ENCODE results near the gene ATF5. TPM values are rescaled to one million over a fixed set of nuclear protein-coding genes. Genes with fewer than 3 reads are reported as not detected.
A peak's percentile ranks its signal among the peaks of the same experiment; 100 is the strongest.

Gene ATF5
- total and polyA plus RNA-seq, 2 donors (not counting 1 experiment from before 2014, with no cell fraction given): 9.0 to 37.6 TPM

DNA sequence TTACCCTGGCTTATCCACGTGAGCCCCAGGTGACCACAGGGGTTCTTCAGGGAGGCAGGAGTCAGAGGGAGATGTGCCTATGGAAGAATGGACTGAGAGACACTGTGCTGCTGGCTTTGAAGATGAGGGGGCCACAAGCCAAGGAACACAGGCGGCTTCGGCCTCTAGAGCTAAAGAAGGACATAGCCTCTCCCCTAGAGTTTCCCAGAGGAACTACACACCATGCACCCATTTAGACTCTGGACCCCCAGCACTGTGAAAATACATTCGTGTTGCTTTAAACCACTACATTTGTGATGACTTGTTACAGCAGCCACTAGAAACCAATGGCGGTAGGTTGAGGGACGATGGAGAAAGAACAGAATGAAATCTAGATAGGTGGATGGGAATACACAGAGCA, 13.7 kb upstream of the ATF5 start:
- H4K20me1 ChIP-seq (ENCODE audit: control insufficient read depth, insufficient read depth, low read length, poor library complexity, severe bottlenecking): peaks cover 43% of the 10 kb centered on the region
- intact Hi-C loops (cut with micrococcal nuclease): no loop called here
- H3K27ac ChIP-seq (ENCODE audit: low read length in 2 of 2): no peak overlapping the region
- no peak overlapping the region for H3K4me3 ChIP-seq (ENCODE audit: control extremely low read depth in 1 of 5, extremely low read depth in 1 of 5, insufficient read depth in 1 of 5, low read depth in 2 of 5, low read length in 4 of 5)
- peaks cover 15 to 21% of the 10 kb centered on the region in 2 donors for H3K4me1 ChIP-seq (ENCODE audit: control insufficient read depth in 2 of 2, insufficient read depth in 2 of 2, low read length in 2 of 2)
- H3K4me2 ChIP-seq (replicated peaks; ENCODE audit: low read depth, low read length, poor library complexity, severe bottlenecking): no peak overlapping the region
- Mint-ChIP-seq H3K27me3 (no peaks in the 10 kb centered on the region), H3K27ac (peak overlapping the region; percentile 75), H3K4me3 (peak overlapping the region; percentile 63), H3K9me3 (ENCODE audit: insufficient read depth) (no peaks in the 10 kb centered on the region), H3K4me1 (peaks cover 62% of the 10 kb centered on the region)
- ATAC-seq (ENCODE audit: low read depth): no peak
- 100% methylated on average over 5 of the region's 6 CpGs for WGBS (ENCODE audit: insufficient coverage)
- H3K36me3 ChIP-seq (replicated peaks in 1 of 2; ENCODE audit: control extremely low read depth in 1 of 2, control insufficient read depth in 1 of 2, extremely low read depth in 1 of 2, insufficient read depth in 2 of 2, low read length in 1 of 2): peaks cover 0 to 49% of the 10 kb centered on the region in 2 experiments
- H3K9ac ChIP-seq (ENCODE audit: low read length): no peak overlapping the region
- no peak overlapping the region for H2AFZ ChIP-seq (ENCODE audit: insufficient read depth, low read depth, low read length, poor library complexity, severe bottlenecking)
- H3K9me3 ChIP-seq (ENCODE audit: control extremely low read depth in 1 of 3, control insufficient read depth in 2 of 3, insufficient read depth in 1 of 3, low read length in 2 of 3): peaks cover 0 to 3% (median 0%) of the 10 kb centered on the region in 3 donors
- no peaks in the 10 kb centered on the region for H3K27me3 ChIP-seq (replicated peaks in 1 of 4; ENCODE audit: control extremely low read depth in 1 of 4, control insufficient read depth in 3 of 4, insufficient read depth in 4 of 4, low read length in 3 of 4)
- CTCF ChIA-PET: interaction anchor here (2.4 to 3.4 kb wide), 2 partner anchors 8 to 70 kb away, joined by 6 to 7 read pairs; no protein-coding TSS in a partner anchor
- no peak for TF ChIP-seq EZH2 (IDR thresholded peaks at IDR 0.05; ENCODE audit: borderline replicate concordance, insufficient read depth, low read depth, low read length, poor library complexity, severe bottlenecking)
- TF ChIP-seq, protein P1, sequence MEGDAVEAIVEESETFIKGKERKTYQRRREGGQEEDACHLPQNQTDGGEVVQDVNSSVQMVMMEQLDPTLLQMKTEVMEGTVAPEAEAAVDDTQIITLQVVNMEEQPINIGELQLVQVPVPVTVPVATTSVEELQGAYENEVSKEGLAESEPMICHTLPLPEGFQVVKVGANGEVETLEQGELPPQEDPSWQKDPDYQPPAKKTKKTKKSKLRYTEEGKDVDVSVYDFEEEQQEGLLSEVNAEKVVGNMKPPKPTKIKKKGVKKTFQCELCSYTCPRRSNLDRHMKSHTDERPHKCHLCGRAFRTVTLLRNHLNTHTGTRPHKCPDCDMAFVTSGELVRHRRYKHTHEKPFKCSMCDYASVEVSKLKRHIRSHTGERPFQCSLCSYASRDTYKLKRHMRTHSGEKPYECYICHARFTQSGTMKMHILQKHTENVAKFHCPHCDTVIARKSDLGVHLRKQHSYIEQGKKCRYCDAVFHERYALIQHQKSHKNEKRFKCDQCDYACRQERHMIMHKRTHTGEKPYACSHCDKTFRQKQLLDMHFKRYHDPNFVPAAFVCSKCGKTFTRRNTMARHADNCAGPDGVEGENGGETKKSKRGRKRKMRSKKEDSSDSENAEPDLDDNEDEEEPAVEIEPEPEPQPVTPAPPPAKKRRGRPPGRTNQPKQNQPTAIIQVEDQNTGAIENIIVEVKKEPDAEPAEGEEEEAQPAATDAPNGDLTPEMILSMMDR (IDR thresholded peaks at IDR 0.05): no peak
- no peak for DNase-seq
- peaks cover 59% of the 10 kb centered on the region for H3K79me2 ChIP-seq (ENCODE audit: control insufficient read depth, insufficient read depth, low read length)
- POLR2A ChIA-PET: interaction anchor here (0.7 kb wide), 1 partner anchor 70 kb away, joined by 4 read pairs; no protein-coding TSS in a partner anchor

Data from B cell (primary cell).